Trophoblast cell (in vitro differentiated cells and primary cell): Measurements from ENCODE around the gene PLAC8L1.

ENCODE experiments used
- DNase-seq, 2 donors: peaks; one replicate each; pipeline ENCODE4 v3.0.0-alpha.2; 2016
- H2AFZ ChIP-seq: 2 replicates; pipeline ENCODE4 v1.6.1; 2013; ENCODE audit warnings: low read length, moderate library complexity, mild to moderate bottlenecking; ENCODE audit not compliant: insufficient read depth, poor library complexity
- H2AK5ac ChIP-seq: 2 replicates; pipeline ENCODE4 v1.6.1; 2013; ENCODE audit warnings: mild to moderate bottlenecking, low read length
- H2BK120ac ChIP-seq: 2 replicates; pipeline ENCODE4 v1.6.1; 2013; ENCODE audit warnings: low read length, mild to moderate bottlenecking, moderate library complexity; ENCODE audit not compliant: insufficient read depth, poor library complexity
- H2BK12ac ChIP-seq: 2 replicates; pipeline ENCODE4 v1.6.1; 2013; ENCODE audit warnings: mild to moderate bottlenecking, low read length, moderate library complexity
- H2BK5ac ChIP-seq: 2 replicates; pipeline ENCODE4 v1.6.1; 2013; ENCODE audit warnings: low read length, low read depth, moderate library complexity, mild to moderate bottlenecking; ENCODE audit not compliant: poor library complexity
- H3K14ac ChIP-seq: 2 replicates; pipeline ENCODE4 v1.6.1; 2013; ENCODE audit warnings: mild to moderate bottlenecking, low read length
- H3K18ac ChIP-seq: 2 replicates; pipeline ENCODE4 v1.6.1; 2013; ENCODE audit warnings: mild to moderate bottlenecking, low read length
- H3K23ac ChIP-seq: 2 replicates; pipeline ENCODE4 v1.6.1; 2013; ENCODE audit warnings: low read length
- H3K27ac ChIP-seq: 2 replicates; pipeline ENCODE4 v1.5.1; 2013; ENCODE audit warnings: low read depth, mild to moderate bottlenecking, inconsistent platforms, low read length, moderate library complexity
- H3K27me3 ChIP-seq: 2 replicates; pipeline ENCODE4 v1.6.1; 2013; ENCODE audit warnings: inconsistent platforms, mild to moderate bottlenecking, low read length, moderate library complexity; ENCODE audit not compliant: insufficient read depth
- H3K36me3 ChIP-seq, 2 experiments: 1 replicate in 1 of 2; 2 replicates in 1 of 2; pipeline ENCODE4 v1.6.1; 2013; ENCODE audit warnings: low read length in 2 of 2, mild to moderate bottlenecking in 2 of 2, moderate library complexity in 1 of 2; ENCODE audit not compliant: insufficient read depth in 2 of 2, control insufficient read depth in 1 of 2
- H3K4ac ChIP-seq: 2 replicates; pipeline ENCODE4 v1.6.1; 2013; ENCODE audit warnings: low read depth, mild to moderate bottlenecking, low read length, moderate library complexity
- H3K4me1 ChIP-seq, 2 experiments: 1 replicate in 1 of 2; 2 replicates in 1 of 2; pipeline ENCODE4 v1.6.1; 2013; ENCODE audit warnings: low read length in 2 of 2, mild to moderate bottlenecking in 2 of 2, moderate library complexity in 1 of 2; ENCODE audit not compliant: insufficient read depth in 2 of 2, control insufficient read depth in 1 of 2
- H3K4me2 ChIP-seq: 2 replicates; pipeline ENCODE4 v1.6.1; 2013; ENCODE audit warnings: inconsistent platforms, mild to moderate bottlenecking, low read length, moderate library complexity
- H3K4me3 ChIP-seq: 2 replicates; pipeline ENCODE4 v1.5.1; 2013; ENCODE audit warnings: mild to moderate bottlenecking, low read depth, low read length, inconsistent platforms
- H3K79me1 ChIP-seq: one replicate; pipeline ENCODE4 v1.6.1; 2013; ENCODE audit warnings: low read length
- H3K79me2 ChIP-seq: 2 replicates; pipeline ENCODE4 v1.6.1; 2013; ENCODE audit warnings: low read length, mild to moderate bottlenecking; ENCODE audit not compliant: control insufficient read depth, insufficient read depth, poor library complexity
- H3K9ac ChIP-seq: 2 replicates; pipeline ENCODE4 v1.6.1; 2013; ENCODE audit warnings: mild to moderate bottlenecking, low read length
- H3K9me3 ChIP-seq: 2 replicates; pipeline ENCODE4 v1.6.1; 2013; ENCODE audit warnings: low read depth, mild to moderate bottlenecking, control low read depth, inconsistent platforms, low read length; ENCODE audit not compliant: insufficient read depth
- H4K12ac ChIP-seq: 2 replicates; pipeline ENCODE4 v1.6.1; 2013; ENCODE audit warnings: low read depth, mild to moderate bottlenecking, low read length, moderate library complexity
- H4K8ac ChIP-seq: 2 replicates; pipeline ENCODE4 v1.6.1; 2013; ENCODE audit warnings: low read depth, mild to moderate bottlenecking, low read length, moderate library complexity
- H4K91ac ChIP-seq: one replicate; pipeline ENCODE4 v1.6.1; 2013; ENCODE audit warnings: low read depth, mild to moderate bottlenecking, low read length, moderate library complexity
- WGBS: extraction: QIAGEN DNeasy Blood & Tissue Kit; methylation state at CpG from one replicate; pipeline ENCODE4 v1.1.7; 2013; ENCODE audit warnings: missing lambda C conversion rate; ENCODE audit not compliant: insufficient read length, insufficient coverage; ENCODE audit errors: extremely low coverage; 5-methylcytosine and 5-hydroxymethylcytosine counted together

Gene PLAC8L1

DNA sequence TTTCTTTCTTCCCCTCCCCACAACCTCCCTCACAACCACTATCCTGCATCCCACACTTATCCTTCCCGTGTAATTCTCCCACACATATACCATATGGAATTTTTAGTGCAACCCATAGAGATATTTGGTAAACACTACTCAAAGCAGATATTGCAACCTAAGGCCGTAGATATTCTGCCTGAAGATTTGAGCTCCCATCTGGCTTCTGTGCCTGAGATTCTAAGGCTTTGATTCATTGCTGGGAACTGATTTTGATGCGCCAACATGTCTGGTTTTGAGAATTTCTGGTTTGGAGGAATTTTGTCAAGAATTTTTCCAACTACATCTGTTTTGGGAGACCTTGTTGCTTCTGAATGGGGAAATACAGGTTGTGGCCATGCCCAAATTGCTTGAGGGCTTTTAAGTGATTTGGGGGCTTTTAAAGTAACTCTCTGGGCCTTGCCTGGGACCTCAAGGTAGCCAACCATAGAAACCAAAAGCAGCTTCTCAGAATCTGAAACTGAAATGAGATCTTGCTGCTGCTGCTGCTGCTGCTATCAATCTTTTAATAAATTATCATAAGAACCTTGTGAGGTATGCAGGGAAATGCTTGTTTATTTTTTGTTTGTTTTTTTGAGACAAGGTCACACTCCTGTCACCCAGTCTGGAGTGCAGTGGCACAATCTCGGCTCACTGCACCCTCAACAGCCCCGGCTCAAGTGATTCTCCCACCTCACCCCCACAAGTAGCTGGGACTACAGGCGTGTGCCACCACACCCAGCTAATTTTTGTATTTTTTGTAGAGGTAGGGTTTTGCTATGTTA is 36.2 kb downstream of the PLAC8L1 start:
- Histone ChIP-seq H3K27me3 (no peaks in the 10 kb centered on the region), H2BK5ac (no peak overlapping the region)
- no CpG with 5 or more reads among the region's 6 CpGs for WGBS

DNA sequence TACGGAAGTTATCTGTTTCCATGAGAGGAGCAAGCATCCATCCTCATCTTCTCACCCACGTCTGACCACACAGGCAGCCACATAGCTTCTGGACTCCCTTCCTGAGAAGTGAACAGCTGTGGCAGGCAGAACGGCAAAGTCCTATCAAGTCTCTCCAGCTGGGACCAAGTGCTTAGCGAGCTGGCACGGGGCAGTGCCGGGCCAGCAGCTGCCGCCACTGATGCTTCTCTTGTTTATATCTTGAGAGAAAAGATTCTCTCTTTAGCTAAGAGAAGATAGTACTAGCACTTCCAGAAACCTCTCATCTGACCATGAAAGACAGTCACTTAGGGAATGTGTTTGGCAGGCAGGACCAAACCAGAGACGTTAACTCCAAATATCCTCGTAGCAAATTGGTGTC is 37.2 kb downstream of the PLAC8L1 start:
- H3K4me1 ChIP-seq, result no peaks in the 10 kb centered on the region
- no peak overlapping the region for H3K14ac ChIP-seq
- no peak overlapping the region for H2BK12ac ChIP-seq
- H3K4me2 ChIP-seq, result no peak overlapping the region
- H2AK5ac ChIP-seq, result no peak overlapping the region
- H4K12ac ChIP-seq, result no peak overlapping the region
- no peak overlapping the region for H3K27ac ChIP-seq
- H3K4ac ChIP-seq, result no peak overlapping the region
- H2BK5ac ChIP-seq, result no peak overlapping the region
- no peaks in the 10 kb centered on the region for H3K36me3 ChIP-seq
- no peak overlapping the region for H4K8ac ChIP-seq
- H3K9me3 ChIP-seq, result no peaks in the 10 kb centered on the region
- H3K18ac ChIP-seq, result no peak overlapping the region
- DNase-seq, result no peak
- no peaks in the 10 kb centered on the region for H3K79me2 ChIP-seq
- H3K27me3 ChIP-seq, result no peaks in the 10 kb centered on the region
- no CpG with 5 or more reads among the region's 9 CpGs for WGBS
- H3K79me1 ChIP-seq, result no peaks in the 10 kb centered on the region
- no peak overlapping the region for H3K4me3 ChIP-seq
- no peak overlapping the region for H3K23ac ChIP-seq
- H2BK120ac ChIP-seq, result no peak overlapping the region
- no peak overlapping the region for H4K91ac ChIP-seq
- no peak overlapping the region for H2AFZ ChIP-seq
- no peak overlapping the region for H3K9ac ChIP-seq

More for the DNA sequence above, 36.2 kb downstream of the PLAC8L1 start:
- Histone ChIP-seq H3K79me2 (no peaks in the 10 kb centered on the region), H3K36me3 (no peaks in the 10 kb centered on the region), H3K9ac (no peak overlapping the region), H3K23ac (no peak overlapping the region), H3K4me1 (peaks cover 0 to 2% of the 10 kb centered on the region in 2 experiments), H2AFZ (no peak overlapping the region), H3K18ac (no peak overlapping the region), H2BK12ac (no peak overlapping the region), H4K91ac (no peak overlapping the region), H3K14ac (no peak overlapping the region), H3K4ac (no peak overlapping the region), H3K4me3 (no peak overlapping the region), H3K4me2 (no peak overlapping the region), H4K8ac (no peak overlapping the region), H3K9me3 (no peaks in the 10 kb centered on the region), H3K79me1 (no peaks in the 10 kb centered on the region), H4K12ac (no peak overlapping the region), H3K27ac (no peak overlapping the region), H2AK5ac (no peak overlapping the region), H2BK120ac (no peak overlapping the region)
- no peak for DNase-seq

DNA sequence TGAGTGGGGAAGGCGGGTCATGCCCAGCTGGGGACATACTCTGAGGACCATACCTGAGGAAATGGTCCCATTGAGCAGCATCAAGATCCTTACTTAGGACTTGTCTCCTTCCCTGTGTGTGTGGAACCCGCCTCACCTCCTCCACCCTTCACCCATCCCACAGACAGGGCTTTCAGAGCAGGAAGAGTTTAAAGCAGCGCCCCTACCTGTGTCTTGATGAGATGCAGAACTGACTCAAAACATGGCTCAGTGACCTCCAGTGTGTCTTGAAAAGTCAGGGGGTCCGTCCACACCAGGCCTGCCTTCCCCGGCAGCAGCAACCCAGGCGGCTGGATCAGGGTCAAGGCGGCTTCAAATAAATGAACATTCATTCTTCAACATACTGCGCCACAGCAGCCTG is 38.4 kb downstream of the PLAC8L1 start:
- Histone ChIP-seq H3K27me3 (no peaks in the 10 kb centered on the region), H3K14ac (no peak overlapping the region), H3K36me3 (no peaks in the 10 kb centered on the region), H2AK5ac (no peak overlapping the region), H3K4ac (no peak overlapping the region), H4K8ac (no peak overlapping the region), H3K23ac (no peak overlapping the region), H2BK120ac (no peak overlapping the region), H3K9me3 (no peaks in the 10 kb centered on the region), H2BK12ac (no peak overlapping the region), H3K27ac (no peak overlapping the region), H3K4me3 (no peak overlapping the region), H2AFZ (no peak overlapping the region), H4K91ac (no peak overlapping the region), H3K4me1 (no peaks in the 10 kb centered on the region), H4K12ac (no peak overlapping the region), H3K79me1 (no peaks in the 10 kb centered on the region), H3K4me2 (no peak overlapping the region), H2BK5ac (no peak overlapping the region), H3K79me2 (no peaks in the 10 kb centered on the region), H3K18ac (no peak overlapping the region), H3K9ac (peak overlapping the region; percentile 7)
- WGBS, result no CpG with 5 or more reads among the region's 8 CpGs
- no peak for DNase-seq

DNA sequence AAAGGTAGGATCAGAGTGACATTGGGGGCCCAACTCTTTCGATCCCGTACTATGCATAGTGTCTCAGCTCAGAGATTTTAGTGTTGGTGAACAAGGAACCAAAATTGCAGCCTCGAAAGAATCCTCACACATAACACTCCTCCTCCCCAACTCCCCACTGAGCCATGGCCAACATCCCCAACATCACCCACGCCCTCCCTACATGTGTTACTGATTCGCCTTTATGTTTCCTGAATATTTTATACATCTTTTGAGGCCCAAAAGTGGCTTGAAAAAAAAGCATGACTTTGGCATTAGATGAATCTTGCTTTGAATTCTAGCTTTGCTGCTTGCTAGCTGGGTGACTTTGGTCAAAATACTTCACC is 45.2 kb downstream of the PLAC8L1 start:
- H3K4ac ChIP-seq, result no peak overlapping the region
- H2AFZ ChIP-seq, result no peak overlapping the region
- no peaks in the 10 kb centered on the region for H3K79me2 ChIP-seq
- no peak overlapping the region for H3K14ac ChIP-seq
- no peak overlapping the region for H3K4me2 ChIP-seq
- no peak overlapping the region for H3K27ac ChIP-seq
- H3K9ac ChIP-seq, result no peak overlapping the region
- no peaks in the 10 kb centered on the region for H3K4me1 ChIP-seq
- no peak overlapping the region for H4K91ac ChIP-seq
- H3K23ac ChIP-seq, result no peak overlapping the region
- H3K27me3 ChIP-seq, result no peaks in the 10 kb centered on the region
- no peak overlapping the region for H3K4me3 ChIP-seq
- DNase-seq, result no peak
- no peak overlapping the region for H4K12ac ChIP-seq
- no peaks in the 10 kb centered on the region for H3K9me3 ChIP-seq
- no peak overlapping the region for H3K18ac ChIP-seq
- no peaks in the 10 kb centered on the region for H3K36me3 ChIP-seq
- no peak overlapping the region for H2AK5ac ChIP-seq
- H2BK12ac ChIP-seq, result no peak overlapping the region
- WGBS, result no CpG with 5 or more reads among the region's 5 CpGs
- no peak overlapping the region for H2BK120ac ChIP-seq
- no peaks in the 10 kb centered on the region for H3K79me1 ChIP-seq
- H4K8ac ChIP-seq, result no peak overlapping the region
- no peak overlapping the region for H2BK5ac ChIP-seq
